ENCODE measurements around the gene DTYMK. TPM values are rescaled to one million over a fixed set of nuclear protein-coding genes. Genes with fewer than 3 reads are reported as not detected.

Gene DTYMK
- total RNA-seq, 1 donor = 10.0 TPM

GRCh38 chr2:241708879-241709278 lies 22.3 kb upstream of the DTYMK start:
- DNase-seq (ENCODE audit: low read depth in 2 of 3, low spot score in 2 of 3) = no peak

GRCh38 chr2:241706537-241706936 lies 19.9 kb upstream of the DTYMK start:
- DNase-seq (ENCODE audit: low read depth in 2 of 3, low spot score in 2 of 3) = peak in 1 of 3 donors; percentile 27

GRCh38 chr2:241703032-241703604 lies 16.5 kb upstream of the DTYMK start:
- DNase-seq (ENCODE audit: low read depth in 2 of 3, low spot score in 2 of 3) = no peak

- peak; percentile 81 to 91 (median 90) for DNase-seq (ENCODE audit: low read depth in 2 of 3, low spot score in 2 of 3)
Observed at GRCh38 chr2:241702155-241703031, 15.8 kb upstream of the DTYMK start.

GRCh38 chr2:241701399-241702154 lies 15.0 kb upstream of the DTYMK start, which contains the start of gene ING5:
Gene ING5, plus strand, starts transcription at chr2:241702039. Its CDS starts 27 bp downstream, at chr2:241702066.
- DNase-seq (ENCODE audit: low read depth in 2 of 3, low spot score in 2 of 3) = peak; percentile 92 to 97 (median 95)

DNA sequence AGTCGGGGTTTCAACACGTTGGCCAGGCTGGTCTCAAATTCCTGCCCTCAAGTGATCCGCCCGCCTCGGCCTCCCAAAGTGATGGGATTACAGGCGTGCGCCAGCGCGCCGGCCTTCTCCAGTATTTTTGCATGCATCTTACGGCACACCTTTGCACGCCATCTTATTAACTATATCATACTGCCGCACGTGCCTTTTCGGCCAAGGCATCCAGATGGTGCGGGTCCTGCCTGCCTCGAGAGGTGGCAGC lies 14.5 kb upstream of the DTYMK start:
- DNase-seq (ENCODE audit: low read depth in 2 of 3, low spot score in 2 of 3) = no peak

DNA sequence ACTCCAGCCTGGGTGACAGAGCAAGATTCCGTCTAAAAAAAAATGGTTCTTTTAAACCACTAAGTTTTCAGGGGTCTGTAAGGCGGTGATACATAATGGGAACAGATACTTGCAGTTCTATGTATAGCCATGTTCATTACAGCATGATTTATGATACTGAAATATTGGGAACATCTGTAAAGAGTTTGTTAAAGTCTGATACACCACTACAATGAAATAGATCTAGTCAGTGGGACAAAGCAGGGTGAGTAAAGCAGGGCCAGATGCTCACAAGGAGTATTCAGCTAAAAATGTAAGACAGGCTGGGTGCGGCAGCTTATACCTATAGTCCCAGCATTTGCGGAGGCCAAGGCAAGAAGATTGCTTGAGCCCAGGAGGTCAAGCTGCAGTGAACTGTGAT lies 9.0 kb upstream of the DTYMK start:
- no peak for DNase-seq (ENCODE audit: low read depth in 2 of 3, low spot score in 2 of 3)

DNA sequence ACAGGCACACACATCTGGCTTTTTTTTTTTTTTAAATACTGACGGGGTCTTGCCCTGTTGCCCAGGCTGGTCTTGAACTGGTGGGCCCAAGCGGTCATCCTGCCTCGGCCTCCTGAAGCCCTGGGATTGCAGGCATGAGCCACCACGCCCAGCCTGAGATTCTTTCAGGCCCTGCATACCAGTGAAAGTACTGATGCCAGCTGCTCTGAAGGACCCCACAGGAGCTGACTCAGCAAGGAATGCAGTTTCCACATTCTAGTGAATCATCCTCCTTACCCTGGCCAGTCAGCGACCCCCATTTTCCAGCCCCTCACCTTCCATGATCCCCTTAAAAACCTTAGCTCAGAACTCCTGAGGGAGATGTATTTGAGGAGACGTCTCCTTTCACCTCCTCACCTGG lies 5.8 kb upstream of the DTYMK start:
- no peak for DNase-seq (ENCODE audit: low read depth in 2 of 3, low spot score in 2 of 3)

DNA sequence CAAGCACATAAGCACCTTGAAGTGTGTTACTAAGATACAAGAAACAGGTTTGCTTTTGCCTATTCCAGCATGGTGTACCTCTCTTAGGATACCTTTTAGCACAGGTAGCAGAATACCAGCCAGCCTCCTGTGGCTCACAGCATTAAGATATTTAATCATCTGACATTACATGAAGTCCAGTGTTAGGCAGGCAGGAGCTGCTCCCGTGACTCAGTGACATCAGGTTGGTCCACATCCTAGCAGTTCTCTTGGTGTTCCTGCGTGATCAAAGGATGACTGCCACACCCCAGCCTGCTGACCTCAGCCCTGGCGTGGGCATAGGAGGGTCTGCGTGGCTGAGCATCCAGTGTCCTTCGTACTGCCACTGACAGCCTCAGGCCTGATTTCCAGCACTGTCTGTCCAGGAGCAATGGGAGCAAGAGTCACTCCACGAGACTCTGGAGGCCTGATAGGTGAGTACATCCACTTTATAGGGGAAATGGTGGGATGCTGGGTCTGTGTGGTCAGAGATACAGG lies 3.6 kb upstream of the DTYMK start:
- no peak for DNase-seq (ENCODE audit: low read depth in 2 of 3, low spot score in 2 of 3)

DNA sequence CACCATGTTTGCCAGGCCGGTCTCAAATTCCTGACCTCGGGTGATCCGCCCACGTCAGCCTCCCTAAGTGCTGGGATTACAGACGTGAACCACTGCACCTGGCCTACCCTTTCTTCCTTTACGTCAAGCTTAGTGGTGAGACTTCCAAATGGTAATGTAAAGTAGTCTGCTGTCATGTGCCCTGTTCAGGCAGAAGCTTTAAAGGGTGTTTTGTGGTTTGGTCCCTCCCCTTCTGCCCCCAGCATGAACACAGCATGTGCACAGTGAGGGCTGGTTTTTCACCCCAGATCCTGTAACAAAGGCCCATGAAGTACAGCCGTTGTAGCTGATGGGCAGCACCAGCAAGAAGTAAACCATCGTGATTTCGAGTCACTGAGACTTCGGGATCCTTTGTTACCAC lies 2.7 kb upstream of the DTYMK start:
- DNase-seq (ENCODE audit: low read depth in 2 of 3, low spot score in 2 of 3) = no peak

DNA sequence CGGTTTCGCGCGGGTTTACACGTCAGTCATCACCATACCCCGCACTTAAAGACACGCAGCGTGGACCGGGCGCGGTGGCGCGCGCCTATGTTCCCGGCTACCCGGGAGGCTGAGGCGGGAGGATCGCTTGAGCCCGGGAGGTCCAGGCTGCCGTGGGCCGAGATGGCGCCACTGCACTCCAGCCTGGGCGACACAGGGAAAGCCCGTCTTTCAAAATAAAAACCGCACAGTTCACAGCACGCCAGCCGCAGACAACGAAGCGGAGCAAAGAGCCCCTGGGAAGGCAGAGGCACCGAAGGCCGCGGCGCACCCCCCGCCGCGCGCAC lies 328 bp downstream of the DTYMK start:
- no peak for DNase-seq (ENCODE audit: low read depth in 2 of 3, low spot score in 2 of 3)

DNA sequence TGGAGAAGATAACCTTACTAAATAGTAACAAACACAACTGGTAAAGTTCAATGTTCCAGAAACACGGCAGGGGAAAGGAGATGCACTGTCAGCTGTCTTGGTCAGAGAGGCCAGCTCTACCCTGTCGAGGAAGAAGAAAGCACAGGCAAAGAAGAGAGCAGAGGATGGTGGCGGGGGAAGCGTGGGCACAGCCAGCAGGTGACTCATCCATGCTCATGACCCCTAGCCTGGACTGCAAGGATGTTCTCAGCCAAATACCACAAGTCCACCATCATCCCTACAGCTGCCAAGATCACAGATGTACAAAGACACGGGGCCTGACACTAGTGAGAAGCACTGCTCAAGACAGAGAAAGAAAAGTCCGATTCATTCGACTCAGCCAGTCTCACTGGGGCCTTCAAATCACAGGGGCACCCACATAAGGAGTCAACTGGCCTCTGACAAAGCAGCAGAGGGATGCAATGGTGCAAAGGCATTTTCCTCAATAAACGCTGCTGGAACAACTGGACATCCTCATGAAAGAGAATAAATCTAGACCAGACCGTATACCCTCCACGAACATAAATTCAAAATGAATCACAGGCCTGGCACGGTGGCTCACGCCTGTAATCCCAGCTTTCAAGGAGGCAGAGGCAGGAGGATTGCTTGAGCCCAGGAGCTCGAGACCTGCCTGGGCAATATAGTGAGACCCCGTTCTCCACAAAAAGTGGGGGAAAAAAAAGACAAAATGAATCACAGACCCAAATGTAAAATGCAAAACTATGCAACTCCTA lies 5.6 kb downstream of the DTYMK start:
- no peak for DNase-seq (ENCODE audit: low read depth in 2 of 3, low spot score in 2 of 3)

GRCh38 chr2:241680044-241680443 lies 6.6 kb downstream of the DTYMK start:
- no peak for DNase-seq (ENCODE audit: low read depth in 2 of 3, low spot score in 2 of 3)

DNA sequence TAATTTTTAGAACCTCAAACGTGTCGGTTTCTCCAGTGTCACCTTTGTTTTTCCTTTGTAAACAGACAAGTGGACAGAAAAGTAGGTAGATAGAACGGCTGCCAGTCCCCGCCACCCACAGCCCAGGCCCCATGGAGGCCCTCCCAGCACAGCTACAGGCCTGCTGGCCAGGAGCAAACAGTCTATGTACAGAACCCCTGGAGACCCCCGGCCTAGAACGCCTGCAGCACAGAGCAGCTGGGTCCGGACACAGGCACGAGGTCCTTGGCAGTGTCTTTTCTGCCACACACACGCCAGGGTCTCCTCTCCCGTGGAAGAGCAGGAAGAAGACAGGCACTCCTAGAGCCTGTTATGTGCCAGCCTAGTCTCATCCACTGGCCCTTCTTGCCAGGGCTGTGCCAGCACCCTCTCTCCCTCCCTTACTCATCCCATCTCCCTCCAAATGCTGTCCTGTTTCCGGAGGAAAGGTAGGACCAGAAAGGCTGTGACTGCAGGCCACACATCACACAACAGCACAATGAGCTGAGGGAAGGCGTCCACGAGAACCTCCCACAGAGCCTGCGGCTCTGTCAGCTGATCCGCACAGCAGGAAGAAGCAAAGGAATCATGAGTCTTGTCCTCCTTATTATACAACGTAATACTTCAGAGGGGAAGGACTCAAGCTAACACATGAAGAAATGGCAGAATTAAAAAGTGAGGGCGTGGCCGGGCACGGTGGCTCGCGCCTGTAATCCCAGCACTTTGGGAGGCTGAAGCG lies 7.7 kb downstream of the DTYMK start:
- DNase-seq (ENCODE audit: low read depth in 2 of 3, low spot score in 2 of 3) = no peak

DNA sequence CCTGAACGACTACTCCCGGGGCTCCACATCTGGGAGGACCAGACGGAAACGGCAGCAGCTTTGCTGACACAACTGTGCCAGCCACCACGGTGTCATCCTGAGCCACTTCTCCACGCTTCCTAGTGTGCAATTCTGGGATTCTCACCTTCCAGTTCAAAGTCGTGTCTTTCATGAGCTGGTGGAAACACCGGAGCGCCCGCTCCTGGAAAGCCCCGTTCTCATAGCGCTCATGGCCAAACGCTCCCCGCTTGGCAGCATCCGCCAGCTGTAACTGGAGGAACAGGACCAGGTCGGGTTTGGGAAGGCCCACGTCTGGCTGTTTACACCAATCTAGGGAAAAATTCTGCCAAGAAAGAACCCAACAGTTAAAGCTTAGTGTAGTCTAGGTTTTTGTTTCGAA lies 8.3 kb downstream of the DTYMK start:
- DNase-seq (ENCODE audit: low read depth in 2 of 3, low spot score in 2 of 3) = no peak

DNA sequence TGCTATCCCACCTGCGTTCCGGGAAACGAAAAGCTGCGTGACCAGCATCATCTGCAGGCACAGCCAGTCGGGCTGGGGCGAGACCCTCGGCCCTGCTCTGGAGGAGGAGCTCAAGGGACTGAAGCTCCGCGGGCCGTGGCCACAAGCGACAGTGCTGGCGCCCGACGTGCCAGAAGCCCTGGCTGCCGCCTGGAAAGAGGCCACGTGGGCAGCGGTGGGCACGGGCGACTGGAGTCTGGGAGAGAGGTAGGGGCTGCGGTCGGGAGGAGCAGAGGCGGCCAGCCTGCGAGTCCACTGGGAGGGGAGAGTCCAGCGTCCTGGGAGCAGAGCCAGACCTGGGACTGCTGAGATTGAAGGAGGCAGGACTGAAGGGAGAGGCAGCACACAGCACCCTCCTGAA lies 9.2 kb downstream of the DTYMK start:
- no peak for DNase-seq (ENCODE audit: low read depth in 2 of 3, low spot score in 2 of 3)

DNA sequence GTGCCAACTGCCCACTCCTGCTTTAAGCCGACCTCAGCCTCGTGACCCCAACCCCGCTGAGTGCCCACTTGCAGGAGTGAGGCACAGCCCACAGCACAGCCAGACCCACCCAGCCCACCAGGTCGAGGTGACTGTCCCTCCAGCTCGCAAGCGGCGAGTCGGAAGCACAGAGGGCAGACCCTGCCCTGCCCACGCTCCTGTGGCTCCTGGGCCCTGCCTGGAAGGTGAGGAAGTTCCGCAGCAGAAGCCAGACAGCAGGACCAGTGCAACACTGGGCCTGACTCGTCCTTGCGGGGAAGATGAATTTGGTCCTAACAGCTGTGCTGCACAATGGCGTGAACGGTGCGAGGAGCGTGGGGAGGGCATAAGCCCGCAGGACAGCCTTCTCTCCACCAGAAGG lies 9.9 kb downstream of the DTYMK start:
- no peak for DNase-seq (ENCODE audit: low read depth in 2 of 3, low spot score in 2 of 3)

GRCh38 chr2:241675885-241676284 lies 10.7 kb downstream of the DTYMK start:
- no peak for DNase-seq (ENCODE audit: low read depth in 2 of 3, low spot score in 2 of 3)

GRCh38 chr2:241673797-241674725 lies 12.6 kb downstream of the DTYMK start:
- no peak for DNase-seq (ENCODE audit: low read depth in 2 of 3, low spot score in 2 of 3)
